Lower leg skin (tissue), 4 donors: Measurements from ENCODE around the gene GSG1L. TPM values are rescaled to one million over a fixed set of nuclear protein-coding genes. Genes with fewer than 3 reads are reported as not detected.

ENCODE experiments used
- DNase-seq, 2 donors: peaks; one replicate each; pipeline ENCODE4 v3.0.0-alpha.2; 2019; ENCODE audit warnings: low spot score in 2 of 2
- H3K4me3 ChIP-seq: fragments of 200-600 bp; sonication (generic); 2 replicates; pipeline ENCODE4 v1.5.1; 2017; ENCODE audit warnings: mild to moderate bottlenecking, low read depth; ENCODE audit not compliant: poor library complexity, severe bottlenecking
- CTCF ChIP-seq, 3 donors: fragments of 450-650 bp; IDR thresholded peaks; one replicate each; pipeline ENCODE4 v1.5.1; 2016; ENCODE audit warnings: antibody characterized with exemption in 3 of 3, mild to moderate bottlenecking in 3 of 3, moderate library complexity in 2 of 3
- POLR2A ChIP-seq, 2 donors: fragments of 450-650 bp; IDR thresholded peaks; one replicate each; pipeline ENCODE4 v1.6.1; 2016 to 2017; ENCODE audit warnings: antibody characterized with exemption in 2 of 2, mild to moderate bottlenecking in 1 of 2, moderate library complexity in 1 of 2
- WGBS, 2 donors: methylation state at CpG; one replicate each; pipeline ENCODE4 v1.1.5; 2018; 5-methylcytosine and 5-hydroxymethylcytosine counted together
- intact Hi-C: fragments of 100-400 bp; cut with DNase I; formaldehyde crosslinking; loops from one replicate; pipeline ENCODE4 v1.15.0; 2023; ENCODE audit warnings: low total_unique reads
- total RNA-seq, 4 donors: library from RNA; depleted of rRNA; stranded (reverse); fragments of >200 nt; gene quantifications; one replicate each; pipeline ENCODE4 v1.1.0, GENCODE V29; 2016

GSG1L gene
- total RNA-seq, 4 donors from 2014 or later, result 0.49 to 1.1 (median 0.59) TPM; not detected in 1

GRCh38 chr16:28059841-28060575, 3.5 kb downstream of the GSG1L start:
- intact Hi-C loops, result loop anchor here (10.0 kb wide), 1 partner anchor 365 kb away; no protein-coding TSS in a partner anchor
- H3K4me3 ChIP-seq, result no peak overlapping the region
- DNase-seq, result no peak
- 29 to 36% methylated on average over 12 of the region's 12 CpGs for WGBS, 2 donors
- TF ChIP-seq CTCF (IDR thresholded peaks at IDR 0.05) (no peak), POLR2A (IDR thresholded peaks at IDR 0.05) (no peak)

- intact Hi-C loops, result no loop called here
- DNase-seq, result no peak
- 60 to 61% methylated on average over 18 of the region's 18 CpGs for WGBS, 2 donors
- TF ChIP-seq CTCF (IDR thresholded peaks at IDR 0.05), result no peak
- no peak for TF ChIP-seq POLR2A (IDR thresholded peaks at IDR 0.05)
- no peak overlapping the region for H3K4me3 ChIP-seq
Measured at GRCh38 chr16:28058839-28059589, 4.5 kb downstream of the GSG1L start.

GRCh38 chr16:28057949-28058348, 5.6 kb downstream of the GSG1L start:
- no peak for DNase-seq
- H3K4me3 ChIP-seq, result no peak overlapping the region
- TF ChIP-seq CTCF (IDR thresholded peaks at IDR 0.05), result no peak
- no peak for TF ChIP-seq POLR2A (IDR thresholded peaks at IDR 0.05)
- intact Hi-C loops, result no loop called here
- 65 to 68% methylated on average over 8 of the region's 8 CpGs for WGBS, 2 donors

GRCh38 chr16:28053461-28053860, 10.1 kb downstream of the GSG1L start:
- 15 to 20% methylated on average over 15 of the region's 15 CpGs for whole genome bisulfite sequencing, 2 donors
- H3K4me3 ChIP-seq, result no peak overlapping the region
- no peak for DNase-seq
- no peak for TF ChIP-seq CTCF (IDR thresholded peaks at IDR 0.05)
- TF ChIP-seq POLR2A (IDR thresholded peaks at IDR 0.05), result no peak
- intact Hi-C loops, result no loop called here

GRCh38 chr16:28052274-28053128, 11.0 kb downstream of the GSG1L start:
- no peak overlapping the region for H3K4me3 ChIP-seq
- DNase-seq, result no peak
- TF ChIP-seq CTCF (IDR thresholded peaks at IDR 0.05) (no peak), POLR2A (IDR thresholded peaks at IDR 0.05) (no peak)
- 61 to 72% methylated on average over 8 of the region's 8 CpGs for WGBS, 2 donors
- intact Hi-C loops, result no loop called here
